Keratinocyte (primary cell): ENCODE results near the gene RBFA. TPM values are rescaled to one million over a fixed set of nuclear protein-coding genes. Genes with fewer than 3 reads are reported as not detected.

Experiments
- DNase-seq: peaks from one replicate; pipeline ENCODE4 v3.0.0-alpha.2; 2011; ENCODE audit warnings: low read depth, missing footprints, low spot score
- FAIRE-seq: peaks from 2 replicates; lab custom pipeline; 2011; peaks lifted over from hg19 to GRCh38; lab: Jason Lieb, UNC
- H2AFZ ChIP-seq: 2 replicates; pipeline ENCODE4 v1.6.0; 2012; ENCODE audit warnings: low read length, control low read depth, inconsistent platforms; ENCODE audit not compliant: control insufficient read depth
- H3K27ac ChIP-seq: 2 replicates; pipeline ENCODE4 v1.5.1; 2011; ENCODE audit warnings: low read length; ENCODE audit not compliant: control insufficient read depth, insufficient read depth
- H3K27me3 ChIP-seq: 3 replicates; pipeline ENCODE4 v1.6.0; 2011; ENCODE audit warnings: low read length; ENCODE audit not compliant: control insufficient read depth, insufficient read depth; ENCODE audit errors: extremely low read depth
- H3K36me3 ChIP-seq, 2 experiments: 2 replicates in 1 of 2; 3 replicates in 1 of 2; pipeline ENCODE4 v1.5.1; 2011; ENCODE audit warnings: low read length in 2 of 2, mild to moderate bottlenecking in 1 of 2; ENCODE audit not compliant: control insufficient read depth in 2 of 2, insufficient read depth in 2 of 2; ENCODE audit errors: extremely low read depth in 1 of 2
- H3K4me1 ChIP-seq: 3 replicates; pipeline ENCODE4 v1.5.1; 2011; ENCODE audit warnings: low read length; ENCODE audit not compliant: control insufficient read depth, insufficient read depth; ENCODE audit errors: extremely low read depth
- H3K4me2 ChIP-seq: 3 replicates; pipeline ENCODE4 v1.6.0; 2011; ENCODE audit warnings: low read depth, low read length; ENCODE audit not compliant: control insufficient read depth, insufficient read depth; ENCODE audit errors: extremely low read depth
- H3K4me3 ChIP-seq, 3 experiments: fragments of 200-600 bp in 1 of 3; sonication (generic) in 1 of 3; 2 replicates in 2 of 3; 3 replicates in 1 of 3; pipeline ENCODE4 v1.5.1; 2011 to 2016; ENCODE audit warnings: low read length in 3 of 3, mild to moderate bottlenecking in 3 of 3, control low read depth in 2 of 3, inconsistent platforms in 1 of 3, low read depth in 1 of 3, mixed read lengths in 1 of 3, mixed run types in 1 of 3, moderate library complexity in 1 of 3; ENCODE audit not compliant: control insufficient read depth in 2 of 3, insufficient read depth in 2 of 3; ENCODE audit errors: extremely low read depth in 1 of 3
- H3K79me2 ChIP-seq: 2 replicates; pipeline ENCODE4 v1.6.0; 2012; ENCODE audit warnings: low read length; ENCODE audit not compliant: control insufficient read depth, insufficient read depth
- H3K9ac ChIP-seq: 3 replicates; pipeline ENCODE4 v1.6.0; 2011; ENCODE audit warnings: low read length; ENCODE audit not compliant: control insufficient read depth, insufficient read depth; ENCODE audit errors: extremely low read depth
- H3K9me1 ChIP-seq: 3 replicates; pipeline ENCODE4 v1.6.0; 2011; ENCODE audit warnings: low read length; ENCODE audit not compliant: control insufficient read depth, insufficient read depth; ENCODE audit errors: extremely low read depth
- H3K9me3 ChIP-seq: 2 replicates; pipeline ENCODE4 v1.5.1; 2012; ENCODE audit warnings: low read depth, low read length; ENCODE audit not compliant: control insufficient read depth
- H4K20me1 ChIP-seq: 3 replicates; pipeline ENCODE4 v1.6.0; 2011; ENCODE audit warnings: low read length; ENCODE audit not compliant: control insufficient read depth, insufficient read depth; ENCODE audit errors: extremely low read depth
- EZH2 ChIP-seq: IDR thresholded peaks from one replicate; pipeline ENCODE4 v1.6.1; 2012; ENCODE audit warnings: inconsistent platforms, mild to moderate bottlenecking, low read length, moderate library complexity
- dilution Hi-C: fragments of 300-500 bp; cut with MboI; formaldehyde crosslinking; loops from one replicate; pipeline ENCODE4 v1.7.0; 2020; ENCODE audit warnings: low sequenced_read_pairs; ENCODE audit not compliant: extremely low pct_ligation_motif_present
- polyA plus RNA-seq, 5 experiments: library from polyadenylated mRNA; depleted of rRNA in 3 of 5; stranded (reverse) in 3 of 5; stranded (forward) in 1 of 5; unstranded in 1 of 5; fragments of >200 nt; gene quantifications; 1 replicate in 1 of 5; 2 replicates in 3 of 5; 3 replicates in 1 of 5; pipeline versions ENCODE4 v1.2.1 to v1.2.3, GENCODE V29; 2011 to 2012; ENCODE audit warnings: missing spikeins in 2 of 5, low read depth in 1 of 5, low replicate concordance in 1 of 5
- TF ChIP-seq, protein P1 (sequence below), 3 experiments: IDR thresholded peaks in 1 of 3; conservative IDR thresholded peaks in 1 of 3; optimal IDR thresholded peaks in 1 of 3; 2 replicates in 2 of 3; 3 replicates in 1 of 3; pipeline versions ENCODE3 to v1.5.1; 2011; ENCODE audit warnings: low read length in 3 of 3, mild to moderate bottlenecking in 3 of 3, moderate library complexity in 2 of 3, control low read depth in 1 of 3, inconsistent platforms in 1 of 3; ENCODE audit not compliant: insufficient read depth in 2 of 3; ENCODE audit errors: extremely low read depth in 1 of 3

RBFA gene
- polyA plus RNA-seq, 1 donor (not counting 4 experiments of a cell fraction or from before 2014, with no cell fraction given), result 30.7 TPM

DNA sequence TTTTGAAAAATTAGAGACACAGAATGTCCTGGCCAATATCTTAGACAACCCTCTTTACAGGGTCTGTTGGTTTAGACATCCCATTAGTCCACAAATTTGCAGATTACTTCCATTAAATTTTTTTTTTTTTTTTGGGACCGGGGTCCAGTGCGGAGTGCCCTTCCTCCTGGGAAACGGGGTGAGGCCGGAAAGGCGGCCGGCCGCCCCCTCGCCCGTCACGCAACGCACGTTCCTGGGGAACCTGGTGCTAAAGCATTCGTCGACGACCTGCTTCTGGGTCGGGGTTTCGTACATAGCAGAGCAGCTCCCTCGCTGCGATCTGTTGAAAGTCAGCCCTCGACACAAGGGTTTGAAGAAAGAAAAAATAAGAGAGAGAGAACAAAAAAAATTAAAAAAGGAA, 21.5 kb upstream of the RBFA start:
- Histone ChIP-seq H3K4me1 (no peaks in the 10 kb centered on the region), H3K4me2 (no peak overlapping the region), H2AFZ (no peak overlapping the region), H3K4me3 (no peak overlapping the region), H4K20me1 (no peaks in the 10 kb centered on the region), H3K27me3 (no peaks in the 10 kb centered on the region), H3K9me1 (no peaks in the 10 kb centered on the region), H3K9me3 (no peaks in the 10 kb centered on the region), H3K9ac (no peak overlapping the region), H3K79me2 (no peaks in the 10 kb centered on the region), H3K27ac (no peak overlapping the region), H3K36me3 (no peaks in the 10 kb centered on the region)
- FAIRE-seq (no peak), DNase-seq (no peak)
- dilution Hi-C loops, result no loop called here
- no peak for TF ChIP-seq EZH2
- TF ChIP-seq, protein P1, sequence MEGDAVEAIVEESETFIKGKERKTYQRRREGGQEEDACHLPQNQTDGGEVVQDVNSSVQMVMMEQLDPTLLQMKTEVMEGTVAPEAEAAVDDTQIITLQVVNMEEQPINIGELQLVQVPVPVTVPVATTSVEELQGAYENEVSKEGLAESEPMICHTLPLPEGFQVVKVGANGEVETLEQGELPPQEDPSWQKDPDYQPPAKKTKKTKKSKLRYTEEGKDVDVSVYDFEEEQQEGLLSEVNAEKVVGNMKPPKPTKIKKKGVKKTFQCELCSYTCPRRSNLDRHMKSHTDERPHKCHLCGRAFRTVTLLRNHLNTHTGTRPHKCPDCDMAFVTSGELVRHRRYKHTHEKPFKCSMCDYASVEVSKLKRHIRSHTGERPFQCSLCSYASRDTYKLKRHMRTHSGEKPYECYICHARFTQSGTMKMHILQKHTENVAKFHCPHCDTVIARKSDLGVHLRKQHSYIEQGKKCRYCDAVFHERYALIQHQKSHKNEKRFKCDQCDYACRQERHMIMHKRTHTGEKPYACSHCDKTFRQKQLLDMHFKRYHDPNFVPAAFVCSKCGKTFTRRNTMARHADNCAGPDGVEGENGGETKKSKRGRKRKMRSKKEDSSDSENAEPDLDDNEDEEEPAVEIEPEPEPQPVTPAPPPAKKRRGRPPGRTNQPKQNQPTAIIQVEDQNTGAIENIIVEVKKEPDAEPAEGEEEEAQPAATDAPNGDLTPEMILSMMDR (optimal IDR thresholded peaks at IDR 0.05 in 1 of 3, IDR thresholded peaks at IDR 0.05 in 1 of 3, conservative IDR thresholded peaks at IDR 0.05 in 1 of 3; ENCODE audit: extremely low read depth in 1 of 3, insufficient read depth in 2 of 3, low read length in 3 of 3), result no peak

DNA sequence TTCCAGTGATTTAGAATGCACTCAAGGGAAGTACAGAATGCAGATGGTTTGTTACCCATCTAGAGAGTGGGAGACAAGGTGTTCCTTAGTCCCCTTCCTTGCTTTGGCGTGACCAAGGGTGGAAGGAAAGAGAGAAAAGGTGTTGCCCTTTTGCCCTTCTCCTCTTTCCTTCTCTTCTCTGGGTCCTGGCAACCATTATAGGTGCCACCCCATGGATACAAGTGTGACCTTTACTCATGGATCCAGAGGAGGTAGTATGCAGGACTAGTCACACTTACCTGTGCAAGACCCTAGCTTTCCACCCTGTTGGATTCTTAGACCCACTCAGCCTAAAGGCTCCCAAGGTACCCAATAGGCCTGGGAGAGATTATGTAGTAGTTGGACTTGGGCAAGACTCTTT, 11.6 kb upstream of the RBFA start:
- no peak for FAIRE-seq

More for the DNA sequence above, 11.6 kb upstream of the RBFA start:
- DNase-seq, result no peak
- TF ChIP-seq EZH2, result no peak
- TF ChIP-seq, protein P1 (optimal IDR thresholded peaks at IDR 0.05 in 1 of 3, IDR thresholded peaks at IDR 0.05 in 1 of 3, conservative IDR thresholded peaks at IDR 0.05 in 1 of 3; ENCODE audit: extremely low read depth in 1 of 3, insufficient read depth in 2 of 3, low read length in 3 of 3), result no peak
- dilution Hi-C loops, result no loop called here
- Histone ChIP-seq H3K27me3 (no peaks in the 10 kb centered on the region), H3K9me1 (no peaks in the 10 kb centered on the region), H3K4me1 (no peaks in the 10 kb centered on the region), H3K79me2 (no peaks in the 10 kb centered on the region), H4K20me1 (no peaks in the 10 kb centered on the region), H3K36me3 (no peaks in the 10 kb centered on the region), H3K9ac (no peak overlapping the region), H3K4me2 (no peak overlapping the region), H3K9me3 (peaks cover 9% of the 10 kb centered on the region), H2AFZ (no peak overlapping the region), H3K27ac (no peak overlapping the region), H3K4me3 (no peak overlapping the region)
